Measurements from ENCODE around the gene LONP2. TPM values are rescaled to one million over a fixed set of nuclear protein-coding genes. Genes with fewer than 3 reads are reported as not detected.
"Not testable (repeated sequence)": the region's sequence is repeated elsewhere in the genome, so short reads cannot be mapped to it uniquely, and the experiment has no call there.

Gene LONP2
- total RNA-seq, 1 experiment from 2014 or later, result 39.8 TPM

- Histone ChIP-seq H3K4me1 (peaks cover 5% of the 10 kb centered on the region; the same call in 1 of the 2 replicates), H3K9me3 (replicated peaks) (no peaks in the 10 kb centered on the region), H3K27ac (peak within 1 kb of the TSS; percentile 89), H3K27me3 (no peaks in the 10 kb centered on the region), H3K36me3 (no peaks in the 10 kb centered on the region), H3K4me3 (peak within 1 kb of the TSS; percentile 99)
- peak; percentile 80 to 89 for DNase-seq
Measured at GRCh38 chr16:48385253-48386150, 141.4 kb downstream of the LONP2 start, which contains the start of gene SIAH1. SIAH1 (minus strand) TSS chr16:48385413; CDS start chr16:48362428, 22,985 bp downstream.

GRCh38 chr16:48386559-48387312 is 142.6 kb downstream of the LONP2 start:
- no peak overlapping the region for H3K27ac ChIP-seq
- peaks cover 5% of the 10 kb centered on the region; the same call in 1 of the 2 replicates for H3K4me1 ChIP-seq
- H3K36me3 ChIP-seq, result no peaks in the 10 kb centered on the region
- H3K4me3 ChIP-seq, result peak overlapping the region; percentile 99
- DNase-seq, result no peak
- H3K9me3 ChIP-seq (replicated peaks), result no peaks in the 10 kb centered on the region
- no peaks in the 10 kb centered on the region for H3K27me3 ChIP-seq

DNA sequence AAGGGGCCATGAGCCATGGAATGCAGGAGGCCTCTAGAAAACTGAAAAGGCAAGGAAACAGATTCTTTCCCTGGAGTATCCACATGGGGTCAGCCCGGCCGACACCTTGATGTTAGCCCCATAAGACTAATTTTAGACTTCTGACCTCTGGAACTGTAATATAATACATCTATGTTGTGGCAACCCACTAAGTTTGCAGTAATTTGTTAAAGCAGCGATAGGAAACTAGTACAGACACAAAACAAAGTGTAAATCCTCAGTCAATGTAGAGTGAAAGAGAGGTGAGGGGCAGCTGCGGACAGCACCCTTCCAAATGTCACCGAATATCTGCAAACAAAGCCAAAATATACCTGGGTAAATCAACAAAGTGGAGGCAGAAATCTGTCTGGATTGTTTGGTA is 148.3 kb downstream of the LONP2 start:
- Histone ChIP-seq H3K36me3 (no peaks in the 10 kb centered on the region), H3K27ac (no peak overlapping the region), H3K9me3 (replicated peaks) (no peaks in the 10 kb centered on the region), H3K27me3 (no peaks in the 10 kb centered on the region), H3K4me1 (no peaks in the 10 kb centered on the region), H3K4me3 (no peak overlapping the region)
- DNase-seq, result no peak

DNA sequence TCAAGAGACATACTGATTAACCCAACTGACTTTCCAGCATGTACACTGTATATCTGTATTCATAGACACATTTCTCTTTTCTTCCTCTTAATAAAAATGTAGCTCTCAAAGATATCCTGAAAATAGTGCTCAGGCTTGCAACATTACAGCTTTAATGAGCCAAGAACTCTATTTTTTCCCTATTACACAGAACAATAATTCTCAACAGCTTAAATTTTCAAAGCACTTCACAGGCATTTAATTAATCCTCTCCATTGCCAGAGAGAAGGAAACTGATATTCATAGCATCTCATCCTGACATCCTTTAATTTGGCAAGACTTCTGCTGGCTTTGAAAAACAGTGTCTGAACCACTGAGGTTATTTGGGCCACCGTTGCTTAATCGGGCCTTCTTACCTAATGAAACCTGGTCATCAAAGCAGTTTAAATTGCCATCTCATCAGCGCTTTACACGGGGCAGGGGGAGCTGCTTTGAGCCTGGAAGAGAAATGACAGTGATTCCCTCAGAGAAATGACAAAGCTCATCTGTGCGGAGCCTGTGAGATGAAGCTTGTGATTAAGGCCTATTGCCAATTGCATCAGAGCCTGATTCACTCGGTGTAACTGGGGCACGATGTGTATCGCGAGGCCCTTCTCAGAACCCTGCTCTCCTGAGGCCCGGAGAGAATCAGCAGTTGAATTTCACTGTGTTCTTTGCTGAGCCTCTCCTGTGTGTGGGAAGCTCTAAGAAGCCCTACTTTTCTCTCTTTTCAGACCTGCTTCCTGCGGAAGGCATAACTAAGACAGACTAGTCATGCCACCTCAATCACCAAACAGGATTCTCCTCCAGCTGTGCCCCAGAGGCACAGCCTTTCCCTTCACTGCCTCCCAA is 149.6 kb downstream of the LONP2 start:
- Histone ChIP-seq H3K9me3 (replicated peaks) (no peaks in the 10 kb centered on the region), H3K27ac (no peak overlapping the region), H3K4me3 (no peak overlapping the region), H3K4me1 (no peaks in the 10 kb centered on the region), H3K36me3 (no peaks in the 10 kb centered on the region), H3K27me3 (no peaks in the 10 kb centered on the region)
- no peak for DNase-seq

- H3K27ac ChIP-seq, result no peak overlapping the region
- H3K4me1 ChIP-seq, result no peaks in the 10 kb centered on the region
Measured at GRCh38 chr16:48394355-48394703, 150.2 kb downstream of the LONP2 start.

GRCh38 chr16:48395375-48395774 is 151.3 kb downstream of the LONP2 start:
- Histone ChIP-seq H3K4me3 (no peak overlapping the region), H3K9me3 (replicated peaks) (no peaks in the 10 kb centered on the region), H3K27me3 (no peaks in the 10 kb centered on the region), H3K27ac (no peak overlapping the region), H3K4me1 (no peaks in the 10 kb centered on the region), H3K36me3 (no peaks in the 10 kb centered on the region)
- DNase-seq, result no peak

More at GRCh38 chr16:48394355-48394703, 150.2 kb downstream of the LONP2 start:
- H3K36me3 ChIP-seq, result no peaks in the 10 kb centered on the region
- H3K9me3 ChIP-seq (replicated peaks), result no peaks in the 10 kb centered on the region
- no peak for DNase-seq
- no peak overlapping the region for H3K4me3 ChIP-seq
- no peaks in the 10 kb centered on the region for H3K27me3 ChIP-seq

DNA sequence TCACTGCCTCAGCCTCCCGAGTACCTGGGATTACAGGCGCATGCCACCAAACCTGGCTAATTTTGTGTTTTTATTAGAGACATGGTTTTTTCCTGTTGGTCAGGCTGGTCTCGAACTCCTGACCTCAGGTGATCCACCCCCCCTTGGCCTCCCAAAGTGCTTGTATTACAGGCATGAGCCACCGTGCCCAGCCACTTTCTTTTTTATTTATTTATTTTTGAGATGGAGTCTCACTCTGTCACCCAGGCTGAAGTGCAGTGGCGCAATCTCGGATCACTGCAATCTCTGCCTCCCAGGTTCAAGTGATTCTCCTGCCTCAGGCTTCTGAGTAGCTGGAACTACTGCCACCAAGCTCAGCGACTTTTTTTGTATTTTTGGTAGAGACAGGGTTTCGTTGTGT is 158.4 kb downstream of the LONP2 start:
- not testable (repeated sequence) for H3K27me3 ChIP-seq; H3K4me1 ChIP-seq; H3K9me3 ChIP-seq (replicated peaks); H3K4me3 ChIP-seq; DNase-seq; H3K27ac ChIP-seq; H3K36me3 ChIP-seq

DNA sequence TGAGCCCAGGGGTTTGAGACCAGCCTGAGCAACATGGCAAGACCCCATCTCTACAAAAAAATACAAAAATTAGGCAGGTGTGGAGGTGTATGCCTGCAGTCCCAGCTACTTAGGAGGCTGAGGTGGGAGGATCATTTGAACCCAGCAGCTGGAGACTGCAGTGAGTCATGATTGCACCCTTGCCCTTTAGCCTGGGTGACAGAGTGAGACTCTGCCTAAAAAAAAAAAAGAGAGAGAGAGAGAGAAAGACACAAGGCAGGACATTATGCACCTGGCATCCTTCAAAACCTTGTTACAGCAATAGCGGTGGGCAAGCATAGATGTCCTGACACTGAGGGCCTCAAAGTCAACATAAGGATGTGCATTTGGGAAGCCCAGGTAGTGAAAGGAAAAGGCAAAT is 161.1 kb downstream of the LONP2 start:
- H3K36me3 ChIP-seq, result no peaks in the 10 kb centered on the region
- no peak overlapping the region for H3K4me3 ChIP-seq
- H3K4me1 ChIP-seq, result peaks cover 5% of the 10 kb centered on the region; the same call in 1 of the 2 replicates
- no peak overlapping the region for H3K27ac ChIP-seq
- no peak for DNase-seq
- no peaks in the 10 kb centered on the region for H3K27me3 ChIP-seq
- no peaks in the 10 kb centered on the region for H3K9me3 ChIP-seq (replicated peaks)

DNA sequence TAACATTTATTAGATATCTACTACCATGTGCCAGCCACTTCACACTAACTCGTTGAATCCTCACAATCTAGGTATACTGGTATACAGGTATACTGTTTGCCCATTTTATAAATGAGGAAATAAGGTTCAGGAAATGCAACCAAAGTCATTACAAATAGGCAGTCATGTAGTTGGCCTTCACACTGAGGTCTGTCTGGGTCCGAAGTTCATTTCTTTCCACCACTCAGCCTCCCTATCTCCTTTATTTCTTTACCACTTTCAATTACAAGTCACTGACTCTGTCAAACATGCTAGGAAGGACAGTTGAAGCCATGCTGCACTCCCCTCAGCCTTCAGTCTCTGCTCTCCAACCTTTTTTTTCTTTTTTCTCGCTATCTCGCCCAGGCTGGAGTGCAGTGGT is 161.8 kb downstream of the LONP2 start:
- Histone ChIP-seq H3K4me3 (no peak overlapping the region), H3K9me3 (replicated peaks) (no peaks in the 10 kb centered on the region), H3K36me3 (no peaks in the 10 kb centered on the region), H3K27ac (no peak overlapping the region), H3K27me3 (no peaks in the 10 kb centered on the region), H3K4me1 (peaks cover 5% of the 10 kb centered on the region; the same call in 1 of the 2 replicates)
- DNase-seq, result no peak

Other genes with a start within 250 kb of the LONP2 start
- not detected in 2 replicates for gene ABCC12, start 88.3 kb upstream of the LONP2 start, total RNA-seq (2014; rRNA removed; shearing (Covaris generic))
- 0.12 TPM in 1 of 2 replicates, not detected in the other for gene ABCC11, start 3.2 kb downstream of the LONP2 start, total RNA-seq (2014; rRNA removed; shearing (Covaris generic))
- 36.8 and 41.3 TPM in 2 replicates for gene SIAH1, start 141.1 kb downstream of the LONP2 start, total RNA-seq (2014; rRNA removed; shearing (Covaris generic))